ENCODE data around the gene ATL3.
A peak's percentile ranks its signal among the peaks of the same experiment; 100 is the strongest.
"Not testable (repeated sequence)": the region's sequence is repeated elsewhere in the genome, so short reads cannot be mapped to it uniquely, and the experiment has no call there.

Gene ATL3, protein sequence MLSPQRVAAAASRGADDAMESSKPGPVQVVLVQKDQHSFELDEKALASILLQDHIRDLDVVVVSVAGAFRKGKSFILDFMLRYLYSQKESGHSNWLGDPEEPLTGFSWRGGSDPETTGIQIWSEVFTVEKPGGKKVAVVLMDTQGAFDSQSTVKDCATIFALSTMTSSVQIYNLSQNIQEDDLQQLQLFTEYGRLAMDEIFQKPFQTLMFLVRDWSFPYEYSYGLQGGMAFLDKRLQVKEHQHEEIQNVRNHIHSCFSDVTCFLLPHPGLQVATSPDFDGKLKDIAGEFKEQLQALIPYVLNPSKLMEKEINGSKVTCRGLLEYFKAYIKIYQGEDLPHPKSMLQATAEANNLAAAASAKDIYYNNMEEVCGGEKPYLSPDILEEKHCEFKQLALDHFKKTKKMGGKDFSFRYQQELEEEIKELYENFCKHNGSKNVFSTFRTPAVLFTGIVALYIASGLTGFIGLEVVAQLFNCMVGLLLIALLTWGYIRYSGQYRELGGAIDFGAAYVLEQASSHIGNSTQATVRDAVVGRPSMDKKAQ

DNA sequence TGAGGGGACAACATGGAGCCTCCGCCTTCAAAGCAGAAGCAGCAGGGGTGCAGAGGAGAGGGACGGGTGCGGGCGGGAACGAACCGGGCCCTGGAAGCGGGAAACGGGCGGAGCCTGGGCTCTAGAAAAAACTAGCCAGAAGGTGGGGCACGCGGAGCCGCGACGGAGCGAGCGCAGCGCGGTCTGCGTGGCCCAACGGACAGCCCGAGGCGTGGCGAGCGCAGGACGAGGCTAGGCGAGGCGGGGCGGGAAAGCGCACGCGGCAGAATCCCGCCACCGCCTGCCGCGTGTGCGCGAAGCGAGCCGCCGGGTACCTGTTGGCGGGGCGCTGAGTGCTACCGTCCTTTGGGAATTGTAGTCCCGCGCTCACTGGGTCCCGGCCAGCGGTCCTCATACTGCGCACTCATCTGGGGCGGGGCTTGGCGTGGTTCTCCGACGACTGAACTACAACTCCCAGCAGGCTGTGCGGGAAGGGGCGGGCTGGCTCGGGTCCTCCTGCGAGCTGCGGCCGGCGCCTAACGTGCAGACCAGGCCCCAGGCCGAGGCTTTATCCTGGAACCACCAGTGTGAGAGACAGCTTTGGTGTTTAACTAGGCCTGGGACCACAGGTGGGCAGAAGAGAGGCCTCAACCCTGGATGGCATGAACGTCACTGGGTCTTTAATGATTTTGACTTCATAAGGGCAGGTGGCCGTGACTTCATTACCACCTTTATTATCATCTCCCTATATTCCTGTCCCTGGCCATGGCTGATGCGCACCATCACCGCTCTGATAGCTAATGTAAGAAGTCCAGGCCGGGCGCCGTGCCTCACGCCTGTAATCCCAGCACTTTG, at the start of gene ATL3:
Gene ATL3 (minus strand): TSS at position 55 of the 834 bp plus-strand sequence. CDS start 41 bp downstream, at position 14.
- peak; percentile 95 for DNase-seq (ENCODE audit: low read depth)

DNA sequence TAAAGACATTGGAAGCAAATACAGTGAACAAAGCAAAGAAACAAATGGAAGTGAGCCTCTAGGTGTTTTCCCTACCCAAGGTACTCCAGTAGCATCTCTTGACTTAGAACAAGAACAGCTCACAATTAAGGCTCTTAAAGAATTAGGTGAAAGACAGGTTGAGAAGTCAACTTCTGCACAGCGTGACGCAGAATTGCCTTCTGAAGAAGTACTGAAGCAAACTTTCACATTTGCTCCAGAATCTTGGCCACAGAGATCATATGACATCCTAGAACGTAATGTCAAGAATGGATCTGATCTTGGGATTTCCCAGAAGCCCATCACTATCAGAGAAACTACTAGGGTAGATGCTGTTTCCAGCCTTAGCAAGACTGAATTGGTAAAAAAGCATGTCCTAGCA, 49.4 kb upstream of the ATL3 start:
- DNase-seq (ENCODE audit: low read depth), result no peak

DNA sequence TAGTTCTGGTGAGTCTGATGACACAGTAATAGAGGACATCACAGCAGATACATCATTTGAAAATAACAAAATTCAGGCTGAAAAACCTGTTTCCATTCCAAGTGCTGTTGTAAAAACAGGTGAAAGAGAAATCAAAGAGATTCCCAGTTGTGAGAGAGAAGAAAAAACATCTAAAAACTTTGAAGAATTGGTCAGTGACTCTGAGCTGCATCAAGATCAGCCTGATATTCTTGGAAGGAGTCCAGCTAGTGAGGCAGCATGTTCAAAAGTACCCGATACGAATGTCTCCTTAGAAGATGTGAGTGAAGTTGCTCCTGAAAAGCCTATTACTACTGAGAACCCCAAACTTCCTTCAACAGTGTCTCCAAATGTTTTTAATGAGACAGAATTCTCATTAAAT, 48.8 kb upstream of the ATL3 start:
- no peak for DNase-seq (ENCODE audit: low read depth)

DNA sequence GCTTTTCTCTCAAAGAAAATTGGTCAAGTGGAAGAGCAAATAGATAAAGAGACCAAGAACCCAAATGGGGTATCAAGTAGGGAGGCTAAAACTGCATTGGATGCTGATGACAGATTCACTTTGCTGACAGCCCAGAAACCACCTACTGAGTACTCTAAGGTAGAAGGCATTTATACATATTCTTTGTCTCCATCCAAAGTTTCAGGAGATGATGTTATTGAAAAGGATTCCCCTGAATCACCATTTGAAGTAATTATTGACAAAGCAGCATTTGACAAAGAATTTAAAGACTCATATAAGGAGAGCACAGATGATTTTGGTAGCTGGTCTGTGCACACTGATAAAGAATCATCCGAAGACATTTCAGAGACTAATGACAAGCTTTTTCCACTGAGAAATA, 47.8 kb upstream of the ATL3 start:
- DNase-seq (ENCODE audit: low read depth), result no peak

DNA sequence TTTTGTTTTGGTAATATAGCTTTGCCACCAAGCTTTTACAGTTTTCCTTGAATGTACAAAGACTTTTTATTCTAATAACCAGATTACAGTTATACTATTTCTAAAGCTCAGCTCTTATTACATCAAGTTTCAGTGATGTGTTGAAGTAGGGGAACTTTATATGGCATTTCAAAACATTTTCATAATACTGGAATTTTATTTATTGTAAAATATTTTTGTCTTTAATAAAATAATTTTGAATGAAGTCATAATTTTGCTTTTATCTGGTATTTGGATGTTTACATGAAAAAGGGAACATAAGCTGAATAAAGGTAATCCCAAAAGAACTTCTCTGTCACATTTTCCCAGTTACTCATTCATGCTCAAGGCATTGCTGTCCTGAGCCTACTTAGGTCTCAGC, 44.9 kb upstream of the ATL3 start:
- DNase-seq (ENCODE audit: low read depth), result no peak

DNA sequence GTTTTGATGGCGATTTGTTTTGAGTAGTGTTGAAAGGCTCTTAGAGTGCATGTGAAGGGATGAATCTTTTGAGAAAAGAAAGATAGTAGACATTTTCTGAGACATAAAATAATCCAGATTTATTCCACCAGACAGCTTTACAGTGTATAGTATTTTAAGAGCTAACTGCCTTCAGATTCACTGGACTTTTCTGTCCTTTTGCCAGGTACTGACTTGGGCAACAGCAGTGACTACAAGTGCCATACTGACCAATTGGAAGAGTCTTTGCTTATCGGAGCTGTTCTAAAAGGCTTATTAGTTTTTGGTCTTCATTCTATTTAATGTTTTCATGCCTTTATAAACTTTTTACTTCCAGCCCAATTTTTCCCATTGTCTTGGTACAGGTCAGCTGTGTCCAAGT, 42.6 kb upstream of the ATL3 start:
- DNase-seq (ENCODE audit: low read depth), result no peak

DNA sequence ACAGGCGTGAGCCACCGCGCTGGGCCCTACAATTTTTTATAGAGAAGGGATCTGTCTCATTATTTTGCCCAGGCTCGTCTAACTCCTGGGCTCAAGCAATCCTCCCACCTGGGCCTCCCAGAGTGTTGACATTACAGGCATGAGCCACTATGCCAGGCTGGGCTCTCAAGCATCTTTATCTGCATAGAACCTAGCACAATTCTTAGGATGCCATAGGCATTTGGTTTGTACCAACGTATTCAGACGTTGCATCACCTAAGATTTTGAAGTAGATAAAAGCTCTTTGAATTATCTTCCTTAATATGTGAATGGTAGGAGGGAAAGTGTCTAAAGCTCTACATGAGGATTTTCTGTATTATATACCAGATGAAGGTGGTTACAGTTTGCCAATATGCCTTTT, 40.7 kb upstream of the ATL3 start:
- no peak for DNase-seq (ENCODE audit: low read depth)

DNA sequence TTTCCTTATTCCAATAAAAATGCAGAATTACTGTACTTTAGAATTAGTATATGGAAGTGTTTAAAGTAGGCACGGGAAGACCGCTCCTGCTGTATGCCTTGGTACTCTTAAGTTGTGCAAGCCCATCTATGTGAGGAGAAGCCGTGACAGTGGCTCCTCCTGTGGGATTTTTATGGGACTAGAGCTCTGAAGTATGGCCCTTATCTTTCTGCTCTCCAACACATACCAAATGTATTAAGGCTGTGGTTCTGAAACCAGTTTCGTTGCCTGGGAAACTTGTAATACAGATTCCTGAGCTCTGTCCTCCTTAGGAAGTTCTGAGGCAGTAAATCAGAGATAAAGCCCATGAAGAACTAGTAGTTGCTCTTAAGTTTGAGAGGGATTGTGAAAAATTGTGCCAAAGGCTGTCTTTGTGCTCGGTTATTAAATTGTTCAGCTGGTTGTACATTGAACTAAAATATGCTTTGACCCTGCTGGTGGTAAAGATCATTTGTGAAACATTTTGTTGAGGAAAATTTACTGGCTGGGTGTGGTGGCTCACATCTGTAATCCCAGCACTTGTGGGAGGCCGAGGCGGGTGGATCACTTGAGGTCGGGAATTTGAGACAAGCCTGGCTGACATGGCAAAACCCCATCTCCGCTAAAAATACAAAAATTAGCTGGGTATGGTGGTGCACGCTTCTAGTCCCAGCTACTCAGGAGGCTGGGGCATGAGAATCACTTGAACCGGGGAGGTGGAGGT, 39.5 kb upstream of the ATL3 start:
- no peak for DNase-seq (ENCODE audit: low read depth)

DNA sequence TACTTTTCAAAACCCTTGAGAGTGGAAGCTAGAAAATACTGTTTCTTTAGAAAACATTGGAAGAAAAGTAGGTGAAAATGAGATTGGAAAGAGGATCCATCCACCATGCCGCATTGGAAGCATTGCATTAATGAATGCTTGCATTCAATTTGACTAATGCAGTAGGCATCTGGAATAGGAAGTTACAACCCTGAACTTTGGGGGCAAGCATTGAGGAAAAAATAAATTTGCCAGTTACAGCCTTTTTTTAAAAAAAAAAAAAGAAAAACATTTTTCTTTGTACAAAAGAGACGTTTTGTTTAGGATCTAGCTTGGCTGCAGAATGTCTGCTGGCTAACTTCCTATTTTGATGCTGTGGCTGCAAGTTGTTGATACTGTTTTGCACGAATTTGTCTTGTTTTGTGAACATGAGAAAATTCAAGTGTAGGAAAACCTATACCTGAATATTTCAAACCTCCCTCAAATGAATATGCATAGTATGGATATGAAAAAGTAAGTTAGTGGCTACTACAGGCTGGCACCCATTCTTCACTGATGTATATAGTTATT, 38.2 kb upstream of the ATL3 start:
- DNase-seq (ENCODE audit: low read depth), result no peak

DNA sequence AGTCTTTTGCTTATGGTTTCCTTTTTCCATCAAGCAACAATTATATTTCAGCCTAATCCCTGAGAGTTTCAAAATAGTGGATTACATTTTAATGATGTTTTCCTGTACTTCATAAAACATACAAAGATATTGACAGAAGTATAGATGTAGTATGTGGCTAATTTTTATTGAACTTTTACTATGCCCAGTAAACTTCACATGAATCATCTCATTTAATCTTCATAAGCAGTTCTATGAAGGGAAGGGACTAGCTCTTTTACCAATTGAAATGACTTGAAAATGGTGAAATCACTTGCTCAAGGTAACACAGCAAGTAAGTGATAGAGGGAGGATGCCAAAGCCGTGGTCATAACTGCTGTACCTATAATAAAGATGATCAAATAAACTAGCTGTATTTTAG, 37.6 kb upstream of the ATL3 start:
- no peak for DNase-seq (ENCODE audit: low read depth)

DNA sequence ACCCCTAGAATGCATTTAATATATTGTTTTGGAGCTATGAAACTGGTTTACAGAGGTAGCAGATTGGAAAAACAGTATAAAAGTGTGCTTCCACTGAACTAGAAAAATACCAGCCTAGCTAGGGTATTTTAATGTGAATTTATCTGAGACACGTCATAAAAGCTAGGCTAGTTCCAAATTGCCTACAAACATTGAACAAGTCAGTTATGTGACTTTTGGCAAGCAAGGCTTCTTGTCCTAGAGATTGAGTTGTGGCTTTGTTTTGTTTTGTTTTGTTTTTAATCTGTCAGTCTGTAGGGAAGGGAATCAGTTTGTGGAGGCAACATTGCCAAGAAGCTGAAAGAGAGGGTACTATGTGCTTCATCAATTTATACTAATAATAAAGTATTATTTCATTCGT, 34.4 kb upstream of the ATL3 start:
- DNase-seq (ENCODE audit: low read depth), result no peak

DNA sequence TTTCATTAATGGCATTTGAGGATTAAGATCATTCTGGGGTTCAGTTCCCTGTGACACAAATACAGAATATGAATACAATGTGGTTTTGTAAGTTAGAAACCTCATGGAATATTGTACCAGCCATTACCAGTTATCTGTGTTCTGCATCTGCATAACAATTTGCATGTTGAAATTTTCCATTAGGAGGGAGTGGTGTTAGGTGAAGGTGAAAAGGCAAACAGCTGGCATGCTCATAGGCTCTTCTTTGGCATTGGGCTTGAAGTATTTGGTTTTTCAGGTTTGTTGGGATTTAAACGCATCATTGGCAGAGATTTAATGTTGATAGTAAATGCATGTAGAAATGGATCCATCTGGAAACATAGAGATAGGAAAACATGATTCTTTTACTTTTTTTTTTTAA, 28.7 kb upstream of the ATL3 start:
- no peak for DNase-seq (ENCODE audit: low read depth)

DNA sequence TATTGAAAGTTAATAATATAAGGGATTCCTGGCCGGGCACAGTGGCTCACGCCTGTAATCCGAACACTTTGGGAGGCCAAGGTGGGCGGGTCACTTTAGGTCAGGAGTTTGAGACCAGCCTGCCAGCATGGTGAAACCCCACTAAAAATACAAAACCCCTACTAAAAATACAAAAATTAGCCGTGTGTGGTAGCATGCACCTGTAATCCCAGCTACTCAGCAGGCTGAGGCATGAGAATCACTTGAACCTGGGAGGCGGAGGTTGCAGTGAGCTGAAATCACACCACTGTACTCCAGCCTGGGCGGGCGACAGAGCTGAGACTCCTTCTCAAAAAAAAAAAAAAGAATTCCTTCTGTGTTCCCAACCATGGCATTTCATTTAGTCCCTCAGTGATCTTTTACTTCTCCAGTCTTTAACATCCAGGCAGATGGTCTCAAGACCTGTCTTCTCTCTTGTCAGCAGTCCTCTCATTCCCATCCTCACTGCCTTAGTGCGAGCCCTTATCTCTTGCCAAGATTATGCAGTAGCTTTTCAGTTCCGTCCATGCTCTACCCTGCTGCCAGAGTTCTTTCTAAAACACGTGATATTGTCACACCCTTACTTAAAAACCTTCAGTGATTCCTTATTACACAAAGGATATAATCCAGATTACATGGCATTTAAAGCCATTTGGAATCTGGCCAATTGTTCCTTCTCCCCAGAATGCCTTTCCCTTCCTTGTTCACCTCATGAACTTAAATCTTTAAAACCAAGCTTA, 28.0 kb upstream of the ATL3 start:
- DNase-seq (ENCODE audit: low read depth), result no peak

DNA sequence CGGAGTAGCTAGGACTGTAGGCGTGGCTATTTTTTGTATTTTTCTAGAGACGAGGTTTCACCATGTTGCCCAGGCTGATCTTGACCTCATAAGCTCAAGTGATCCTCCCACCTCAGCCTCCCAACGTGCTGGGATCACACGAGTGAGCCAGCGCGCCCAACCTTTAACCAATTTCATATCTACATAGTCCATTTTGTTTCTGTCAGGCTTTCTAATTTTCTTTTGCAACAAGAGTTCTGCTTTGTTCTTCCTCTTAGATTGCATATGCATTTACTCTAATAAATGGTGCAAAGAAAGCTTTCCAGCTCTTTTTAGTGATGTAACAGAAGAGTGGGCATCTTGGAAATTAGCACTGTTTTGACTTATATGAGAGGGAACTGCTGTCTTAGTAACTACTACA, 23.4 kb upstream of the ATL3 start:
- no peak for DNase-seq (ENCODE audit: low read depth)

DNA sequence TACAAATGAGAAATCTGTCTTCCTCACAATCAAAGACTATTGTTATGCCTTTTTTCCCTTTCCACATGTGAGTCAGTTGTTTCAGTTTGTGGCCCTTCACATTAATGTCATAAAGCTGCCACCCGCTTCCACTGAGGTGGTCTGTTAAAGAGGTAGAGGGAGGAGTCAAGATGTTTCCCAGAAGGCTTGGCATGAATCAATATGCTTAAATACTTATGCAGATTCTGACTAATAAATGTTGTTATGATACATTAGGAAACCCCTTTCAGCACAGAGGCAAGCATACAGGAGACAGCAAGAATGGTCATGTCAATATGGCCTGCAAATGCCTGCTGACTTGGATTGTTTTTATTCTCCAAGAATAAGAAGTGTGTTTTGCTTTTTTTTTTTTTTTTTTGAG, 16.7 kb upstream of the ATL3 start:
- DNase-seq (ENCODE audit: low read depth), result no peak

DNA sequence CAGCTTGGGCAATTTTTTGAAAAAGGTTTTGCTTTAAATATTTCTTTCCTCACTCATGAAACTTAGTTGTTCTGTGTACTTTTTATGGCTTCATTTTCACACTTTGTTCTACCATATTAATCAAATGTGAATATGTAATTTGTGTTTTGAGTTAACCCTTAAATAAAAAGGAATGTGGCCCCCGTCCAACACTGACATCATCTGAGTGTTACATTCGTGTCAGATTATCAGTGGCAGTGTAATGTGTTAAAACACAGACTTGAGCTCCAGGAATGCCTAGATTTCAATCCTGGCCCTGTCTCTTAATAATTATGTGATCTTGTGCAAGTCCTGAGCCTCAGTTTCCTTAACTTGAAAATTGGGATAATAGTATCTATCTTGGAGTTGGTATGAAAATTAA, 15.8 kb upstream of the ATL3 start:
- no peak for DNase-seq (ENCODE audit: low read depth)

DNA sequence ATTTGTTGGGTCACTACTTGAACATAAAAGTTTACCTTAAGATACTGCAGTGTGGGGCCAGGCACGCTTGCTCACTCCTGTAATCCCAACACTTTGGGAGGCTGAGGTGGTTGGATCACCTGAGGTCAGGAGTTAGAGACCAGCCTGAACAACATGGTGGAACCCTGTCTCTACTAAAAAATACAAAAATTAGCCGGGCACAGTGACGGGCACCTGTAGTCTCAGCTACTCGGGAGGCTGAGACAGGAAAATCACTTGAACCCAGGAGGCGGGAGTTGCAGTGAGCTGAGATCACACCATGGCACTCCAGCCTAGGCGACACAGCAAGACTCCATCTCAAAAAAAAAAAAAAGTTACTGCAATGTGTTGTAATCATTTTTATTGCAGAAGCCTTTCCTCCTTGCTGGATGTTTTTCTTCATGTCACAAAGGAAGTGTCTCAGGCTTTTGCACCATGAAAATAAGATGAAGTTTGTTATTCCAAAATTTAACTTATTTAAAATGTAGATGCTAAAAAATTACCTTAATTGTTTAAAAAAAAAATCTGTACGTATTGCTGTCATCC, 14.1 kb upstream of the ATL3 start:
- not testable (repeated sequence) for DNase-seq (ENCODE audit: low read depth)

DNA sequence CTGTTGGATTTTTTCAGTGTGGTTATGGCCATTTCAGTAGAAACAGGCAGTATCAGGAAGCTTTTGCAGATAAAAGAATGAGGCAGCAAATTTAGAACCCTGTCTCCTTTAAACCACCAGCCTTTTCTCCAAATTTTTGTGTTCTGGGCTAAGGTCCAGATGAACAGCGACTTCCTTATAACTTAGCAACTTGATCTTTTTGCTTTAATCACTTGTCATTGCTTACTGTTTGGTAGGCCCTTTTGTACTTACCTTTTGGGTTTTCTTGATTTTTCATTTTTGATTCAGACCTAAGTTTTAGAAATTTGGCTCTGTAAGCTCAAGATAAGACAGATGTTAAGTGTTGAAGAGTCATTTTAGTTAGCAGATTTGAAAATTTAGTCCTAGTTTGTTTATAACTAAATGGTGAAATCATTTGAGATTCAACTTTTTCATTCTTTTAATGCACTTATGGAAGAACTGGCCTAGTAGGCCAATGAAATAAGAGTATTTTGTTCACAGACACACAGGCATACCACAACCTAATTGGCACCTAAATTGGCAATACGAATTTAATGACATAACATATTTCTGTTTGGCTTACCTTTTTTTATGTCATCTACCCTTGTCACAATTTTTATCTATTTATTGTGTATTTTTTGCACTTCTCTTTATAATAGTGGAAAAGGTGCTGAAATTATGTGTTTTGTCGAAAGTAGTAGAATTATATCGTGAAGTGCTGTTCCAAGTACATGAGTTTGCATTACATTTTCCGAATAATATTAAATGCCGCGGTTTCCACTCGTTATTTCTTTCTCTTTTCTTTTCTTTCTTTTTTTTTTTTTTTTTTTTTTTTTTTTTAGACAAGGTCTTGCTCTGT, 12.2 kb upstream of the ATL3 start:
- DNase-seq (ENCODE audit: low read depth), result no peak

DNA sequence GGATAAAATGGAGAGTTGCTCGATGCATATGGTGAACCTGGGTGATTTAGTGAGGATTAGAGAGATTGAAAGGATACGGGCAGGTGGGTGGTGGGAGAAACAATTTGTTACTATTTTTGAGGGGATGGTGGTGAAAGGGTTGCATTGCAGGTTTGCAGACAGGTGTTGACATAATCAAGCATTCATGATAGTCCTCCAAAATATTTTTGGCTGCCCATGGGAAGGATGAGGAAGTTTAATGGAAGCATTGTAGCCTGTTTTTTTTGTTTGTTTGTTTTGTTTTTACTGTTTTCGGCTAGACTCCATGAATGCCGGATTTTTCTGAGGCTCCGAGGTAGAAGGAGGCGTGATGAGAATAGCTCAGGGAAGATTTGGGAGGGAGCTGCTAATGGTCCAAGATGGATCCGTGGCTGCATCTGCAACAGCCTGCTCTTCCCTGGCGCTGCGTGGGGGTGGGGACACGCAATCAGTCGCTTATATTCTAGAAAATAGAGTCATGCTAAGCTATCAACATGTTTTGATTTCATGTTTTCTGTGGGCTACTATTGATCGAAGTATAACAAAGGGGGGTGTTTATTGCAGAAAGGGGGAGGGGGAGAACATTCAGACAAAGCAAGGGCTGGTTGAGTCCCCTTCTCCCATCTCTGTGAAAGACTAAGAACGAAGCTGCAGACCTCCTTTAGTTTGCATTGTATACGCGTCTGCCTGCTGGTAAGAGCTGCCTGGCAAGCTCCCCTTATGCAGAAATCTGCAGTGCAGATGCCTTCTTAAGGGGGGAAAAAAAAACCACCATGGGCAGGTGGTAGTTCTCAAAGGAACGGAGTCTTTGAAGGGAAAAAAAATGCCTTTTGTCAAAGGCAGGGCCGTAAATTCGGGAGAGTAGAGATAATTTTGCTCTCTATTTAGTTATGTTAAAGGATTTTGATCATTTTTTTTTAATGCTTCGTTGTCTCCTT, 11.2 kb upstream of the ATL3 start:
- peak; percentile 11 for DNase-seq (ENCODE audit: low read depth)
